Measurements from ENCODE around the gene AGBL5. TPM values are rescaled to one million over a fixed set of nuclear protein-coding genes. Genes with fewer than 3 reads are reported as not detected.
"Not testable (repeated sequence)": the region's sequence is repeated elsewhere in the genome, so short reads cannot be mapped to it uniquely, and the experiment has no call there.

The AGBL5 gene
- total RNA-seq, 1 experiment from 2014 or later = 40.0 TPM

DNA sequence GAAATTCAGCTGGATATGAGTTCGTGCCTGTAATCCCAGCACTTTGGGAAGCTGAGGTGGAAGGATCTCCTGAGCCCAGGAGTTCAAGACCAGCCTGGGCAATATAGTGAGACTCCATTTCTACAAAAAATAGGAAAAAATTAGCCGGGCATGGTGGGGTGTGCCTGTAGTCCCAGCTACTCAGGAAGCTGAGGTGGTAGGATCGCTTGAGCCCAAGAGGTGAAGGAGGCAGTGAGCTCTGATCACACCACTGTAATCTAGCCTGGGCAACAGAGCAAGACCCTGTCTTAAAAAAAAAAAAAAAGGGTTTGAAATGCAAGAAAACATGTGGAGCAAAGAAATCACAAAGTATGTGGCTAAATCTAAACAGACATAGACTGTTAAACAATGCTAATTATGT, 57.6 kb downstream of the AGBL5 start:
- CTCF ChIA-PET = interaction anchor here (1.4 kb wide), 2 partner anchors 23 to 83 kb away, joined by 4 read pairs; partner anchors contain the start of gene KHK
- H3K9ac ChIP-seq (ENCODE audit: low read length) = no peak overlapping the region

DNA sequence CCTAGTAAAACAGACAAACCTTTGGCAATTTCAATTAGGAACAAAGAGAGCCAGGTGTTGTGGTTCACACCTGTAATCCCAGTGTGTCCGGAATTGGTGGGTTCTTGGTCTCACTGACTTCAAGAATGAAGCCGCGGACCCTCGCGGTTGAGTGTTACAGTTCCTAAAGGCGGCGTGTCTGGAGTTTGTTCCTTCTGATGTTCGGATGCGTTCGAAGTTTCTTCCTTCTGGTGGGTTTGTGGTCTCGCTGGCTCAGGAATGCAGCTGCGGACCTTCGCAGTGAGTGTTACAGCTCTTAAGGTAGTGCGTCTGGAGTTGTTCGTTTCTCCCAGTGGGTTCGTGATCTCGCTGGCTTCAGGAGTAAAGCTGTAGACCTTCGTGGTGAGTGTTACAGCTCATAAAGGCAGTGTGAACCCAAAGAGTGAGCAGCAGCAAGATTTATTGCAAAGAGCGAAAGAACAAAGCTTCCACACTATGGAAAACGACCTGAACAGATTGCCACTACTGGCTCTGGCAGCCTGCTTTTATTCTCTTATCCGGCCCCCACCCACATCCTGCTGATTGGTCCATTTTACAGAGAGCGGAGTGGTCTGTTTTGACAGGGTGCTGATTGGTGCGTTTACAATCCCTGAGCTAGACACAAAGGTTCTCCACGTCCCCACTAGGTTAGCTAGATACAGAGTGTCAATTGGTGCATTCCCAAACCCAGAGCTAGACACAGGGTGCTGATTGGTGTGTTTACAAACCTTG, 59.3 kb downstream of the AGBL5 start:
- H3K36me3 ChIP-seq (ENCODE audit: control insufficient read depth in 1 of 2, insufficient read depth in 2 of 2, low read length in 2 of 2); POLR2A ChIA-PET; BruUV-seq (replicated peaks); H3K9ac ChIP-seq (ENCODE audit: low read length); H3K4me1 ChIP-seq (ENCODE audit: control insufficient read depth in 1 of 2, insufficient read depth in 2 of 2, low read length in 2 of 2); ATAC-seq; H4K20me1 ChIP-seq (ENCODE audit: insufficient read depth); H3K79me2 ChIP-seq (ENCODE audit: insufficient read depth, low read length); H2AFZ ChIP-seq (ENCODE audit: low read depth, low read length, poor library complexity, severe bottlenecking); H3K9me3 ChIP-seq (ENCODE audit: control insufficient read depth in 1 of 2, insufficient read depth in 1 of 2, low read depth in 1 of 2, low read length in 2 of 2); H3K27me3 ChIP-seq (ENCODE audit: insufficient read depth, low read length); H3K4me3 ChIP-seq (replicated peaks in 1 of 2; ENCODE audit: low read depth in 1 of 2, low read length in 2 of 2); H3K4me2 ChIP-seq (ENCODE audit: low read length); intact Hi-C loops (cut with micrococcal nuclease); RAD21 ChIA-PET (ENCODE audit: low non-redundant PET in 1 of 2, low total read pairs in 2 of 2, uncharacterized antibody in 2 of 2, unreplicated experiment in 2 of 2); DNase-seq (ENCODE audit: low read depth, low spot score); H3K9me2 ChIP-seq (ENCODE audit: insufficient read depth); H3K27ac ChIP-seq (ENCODE audit: low read depth, low read length): not testable (repeated sequence)
- CTCF ChIA-PET = interaction anchor here (1.3 kb wide), 1 partner anchor 11 kb away, joined by 3 read pairs; no protein-coding TSS in a partner anchor

More for the DNA sequence above, 57.6 kb downstream of the AGBL5 start:
- ATAC-seq (no peak), DNase-seq (ENCODE audit: low read depth, low spot score) (no peak)
- H3K36me3 ChIP-seq (ENCODE audit: control insufficient read depth in 1 of 2, insufficient read depth in 2 of 2, low read length in 2 of 2) = no peaks in the 10 kb centered on the region
- H3K27me3 ChIP-seq (ENCODE audit: insufficient read depth, low read length) = no peaks in the 10 kb centered on the region
- no peaks in the 10 kb centered on the region for H3K4me1 ChIP-seq (ENCODE audit: control insufficient read depth in 1 of 2, insufficient read depth in 2 of 2, low read length in 2 of 2)
- RAD21 ChIA-PET (ENCODE audit: low non-redundant PET in 1 of 2, low total read pairs in 2 of 2, uncharacterized antibody in 2 of 2, unreplicated experiment in 2 of 2) = no interaction called here
- POLR2A ChIA-PET = no interaction called here
- no peaks in the 10 kb centered on the region for H3K9me3 ChIP-seq (ENCODE audit: control insufficient read depth in 1 of 2, insufficient read depth in 1 of 2, low read depth in 1 of 2, low read length in 2 of 2)
- TF ChIP-seq, protein P1, sequence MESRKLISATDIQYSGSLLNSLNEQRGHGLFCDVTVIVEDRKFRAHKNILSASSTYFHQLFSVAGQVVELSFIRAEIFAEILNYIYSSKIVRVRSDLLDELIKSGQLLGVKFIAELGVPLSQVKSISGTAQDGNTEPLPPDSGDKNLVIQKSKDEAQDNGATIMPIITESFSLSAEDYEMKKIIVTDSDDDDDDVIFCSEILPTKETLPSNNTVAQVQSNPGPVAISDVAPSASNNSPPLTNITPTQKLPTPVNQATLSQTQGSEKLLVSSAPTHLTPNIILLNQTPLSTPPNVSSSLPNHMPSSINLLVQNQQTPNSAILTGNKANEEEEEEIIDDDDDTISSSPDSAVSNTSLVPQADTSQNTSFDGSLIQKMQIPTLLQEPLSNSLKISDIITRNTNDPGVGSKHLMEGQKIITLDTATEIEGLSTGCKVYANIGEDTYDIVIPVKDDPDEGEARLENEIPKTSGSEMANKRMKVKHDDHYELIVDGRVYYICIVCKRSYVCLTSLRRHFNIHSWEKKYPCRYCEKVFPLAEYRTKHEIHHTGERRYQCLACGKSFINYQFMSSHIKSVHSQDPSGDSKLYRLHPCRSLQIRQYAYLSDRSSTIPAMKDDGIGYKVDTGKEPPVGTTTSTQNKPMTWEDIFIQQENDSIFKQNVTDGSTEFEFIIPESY (IDR thresholded peaks at IDR 0.05; ENCODE audit: extremely low read depth, insufficient replicate concordance, low read length) = no peak
- no peak for TF ChIP-seq EZH2phosphoT487 (IDR thresholded peaks at IDR 0.05; ENCODE audit: borderline replicate concordance)
- TF ChIP-seq POLR2A (IDR thresholded peaks at IDR 0.05; ENCODE audit: borderline replicate concordance, extremely low read depth, insufficient read depth, insufficient read length) = no peak
- H3K79me2 ChIP-seq (ENCODE audit: insufficient read depth, low read length) = no peaks in the 10 kb centered on the region
- intact Hi-C loops (cut with micrococcal nuclease) = no loop called here
- H3K27ac ChIP-seq (ENCODE audit: low read depth, low read length) = no peak overlapping the region
- H2AFZ ChIP-seq (ENCODE audit: low read depth, low read length, poor library complexity, severe bottlenecking) = no peak overlapping the region
- H3K4me2 ChIP-seq (ENCODE audit: low read length) = no peak overlapping the region
- no peak overlapping the region for H3K4me3 ChIP-seq (replicated peaks in 1 of 2; ENCODE audit: low read depth in 1 of 2, low read length in 2 of 2)
- no peaks in the 10 kb centered on the region for H4K20me1 ChIP-seq (ENCODE audit: insufficient read depth)
- H3K9me2 ChIP-seq (ENCODE audit: insufficient read depth) = no peaks in the 10 kb centered on the region
- no TSS peak for BruUV-seq (replicated peaks)

DNA sequence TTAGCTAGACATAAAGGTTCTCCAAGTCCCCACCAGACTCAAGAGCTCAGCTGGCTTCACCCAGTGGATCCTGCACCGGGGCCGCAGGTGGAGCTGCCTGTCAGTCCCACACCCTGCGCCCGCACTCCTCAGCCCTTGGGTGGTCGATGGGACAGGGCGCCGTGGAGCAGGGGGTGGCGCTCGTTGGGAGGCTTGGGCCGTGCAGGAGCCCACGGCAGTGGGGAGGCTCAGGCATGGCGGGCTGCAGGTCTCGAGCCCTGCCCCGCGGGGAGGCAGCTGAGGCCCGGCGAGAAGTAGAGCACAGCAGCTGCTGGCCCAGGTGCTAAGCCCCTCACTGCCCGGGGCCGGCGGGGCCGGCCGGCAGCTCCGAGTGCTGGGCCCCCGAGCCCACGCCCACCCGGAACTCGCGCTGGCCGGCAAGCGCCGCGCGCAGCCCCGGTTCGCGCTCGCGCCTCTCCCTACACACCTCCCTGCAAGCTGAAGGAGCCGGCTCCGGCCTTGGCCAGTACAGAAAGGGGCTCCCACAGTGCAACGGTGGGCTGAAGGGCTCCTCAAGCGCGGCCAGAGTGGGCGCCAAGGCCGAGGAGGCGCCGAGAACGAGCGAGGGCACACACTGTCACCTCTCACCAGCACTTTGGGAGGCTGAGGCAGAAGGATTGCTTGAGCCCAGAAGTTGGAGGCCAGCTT, 60.1 kb downstream of the AGBL5 start:
- H3K27me3 ChIP-seq (ENCODE audit: insufficient read depth, low read length); H3K4me2 ChIP-seq (ENCODE audit: low read length); BruUV-seq (replicated peaks); POLR2A ChIA-PET; ATAC-seq; H3K27ac ChIP-seq (ENCODE audit: low read depth, low read length); H2AFZ ChIP-seq (ENCODE audit: low read depth, low read length, poor library complexity, severe bottlenecking); H3K79me2 ChIP-seq (ENCODE audit: insufficient read depth, low read length); H3K4me3 ChIP-seq (replicated peaks in 1 of 2; ENCODE audit: low read depth in 1 of 2, low read length in 2 of 2); intact Hi-C loops (cut with micrococcal nuclease); H3K36me3 ChIP-seq (ENCODE audit: control insufficient read depth in 1 of 2, insufficient read depth in 2 of 2, low read length in 2 of 2); RAD21 ChIA-PET (ENCODE audit: low non-redundant PET in 1 of 2, low total read pairs in 2 of 2, uncharacterized antibody in 2 of 2, unreplicated experiment in 2 of 2); DNase-seq (ENCODE audit: low read depth, low spot score); H3K9ac ChIP-seq (ENCODE audit: low read length); H3K9me3 ChIP-seq (ENCODE audit: control insufficient read depth in 1 of 2, insufficient read depth in 1 of 2, low read depth in 1 of 2, low read length in 2 of 2); H3K4me1 ChIP-seq (ENCODE audit: control insufficient read depth in 1 of 2, insufficient read depth in 2 of 2, low read length in 2 of 2); H4K20me1 ChIP-seq (ENCODE audit: insufficient read depth); H3K9me2 ChIP-seq (ENCODE audit: insufficient read depth): not testable (repeated sequence)
- CTCF ChIA-PET = interaction anchor here (1.3 kb wide), 1 partner anchor 12 kb away, joined by 3 read pairs; no protein-coding TSS in a partner anchor

All from HCT116 (cell line).